ENCODE data around the gene PLCH1. TPM values are rescaled to one million over a fixed set of nuclear protein-coding genes. Genes with fewer than 3 reads are reported as not detected.

Gene PLCH1
- total RNA-seq, 1 donor from 2014 or later = not detected

DNA sequence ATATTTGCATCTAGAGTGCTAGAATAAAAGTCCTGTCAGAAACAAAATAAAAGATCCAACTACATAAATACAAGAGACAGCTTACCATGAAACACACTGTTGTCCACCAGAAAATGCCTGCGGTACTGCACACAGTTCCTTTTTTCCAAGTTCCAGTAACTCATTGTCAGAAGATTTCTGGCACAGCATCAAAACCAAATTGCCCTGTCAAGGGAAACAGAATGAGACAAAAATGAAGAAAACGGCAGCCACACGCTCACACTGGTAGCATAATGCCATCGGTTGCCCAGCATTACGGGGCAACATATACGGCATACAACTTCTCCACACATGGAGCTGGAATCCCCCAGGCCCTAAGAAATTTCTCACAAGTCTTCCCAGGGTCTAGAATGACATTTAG lies 40.8 kb downstream of the PLCH1 start:
- H3K4me3 Mint-ChIP-seq (ENCODE audit: unreplicated experiment) = no peak overlapping the region
- no peaks in the 10 kb centered on the region for H3K4me1 Mint-ChIP-seq (ENCODE audit: unreplicated experiment)
- H3K27me3 Mint-ChIP-seq (ENCODE audit: unreplicated experiment) = peaks cover 32% of the 10 kb centered on the region
- H3K9me3 Mint-ChIP-seq (ENCODE audit: unreplicated experiment) = no peaks in the 10 kb centered on the region
- no peak overlapping the region for H3K27ac Mint-ChIP-seq (ENCODE audit: unreplicated experiment)
- H3K36me3 Mint-ChIP-seq (ENCODE audit: unreplicated experiment) = no peaks in the 10 kb centered on the region
- DNase-seq (ENCODE audit: extremely low spot score, unreplicated experiment) = no peak
- TF ChIP-seq, protein P1, sequence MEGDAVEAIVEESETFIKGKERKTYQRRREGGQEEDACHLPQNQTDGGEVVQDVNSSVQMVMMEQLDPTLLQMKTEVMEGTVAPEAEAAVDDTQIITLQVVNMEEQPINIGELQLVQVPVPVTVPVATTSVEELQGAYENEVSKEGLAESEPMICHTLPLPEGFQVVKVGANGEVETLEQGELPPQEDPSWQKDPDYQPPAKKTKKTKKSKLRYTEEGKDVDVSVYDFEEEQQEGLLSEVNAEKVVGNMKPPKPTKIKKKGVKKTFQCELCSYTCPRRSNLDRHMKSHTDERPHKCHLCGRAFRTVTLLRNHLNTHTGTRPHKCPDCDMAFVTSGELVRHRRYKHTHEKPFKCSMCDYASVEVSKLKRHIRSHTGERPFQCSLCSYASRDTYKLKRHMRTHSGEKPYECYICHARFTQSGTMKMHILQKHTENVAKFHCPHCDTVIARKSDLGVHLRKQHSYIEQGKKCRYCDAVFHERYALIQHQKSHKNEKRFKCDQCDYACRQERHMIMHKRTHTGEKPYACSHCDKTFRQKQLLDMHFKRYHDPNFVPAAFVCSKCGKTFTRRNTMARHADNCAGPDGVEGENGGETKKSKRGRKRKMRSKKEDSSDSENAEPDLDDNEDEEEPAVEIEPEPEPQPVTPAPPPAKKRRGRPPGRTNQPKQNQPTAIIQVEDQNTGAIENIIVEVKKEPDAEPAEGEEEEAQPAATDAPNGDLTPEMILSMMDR (IDR thresholded peaks at IDR 0.05) = no peak

DNA sequence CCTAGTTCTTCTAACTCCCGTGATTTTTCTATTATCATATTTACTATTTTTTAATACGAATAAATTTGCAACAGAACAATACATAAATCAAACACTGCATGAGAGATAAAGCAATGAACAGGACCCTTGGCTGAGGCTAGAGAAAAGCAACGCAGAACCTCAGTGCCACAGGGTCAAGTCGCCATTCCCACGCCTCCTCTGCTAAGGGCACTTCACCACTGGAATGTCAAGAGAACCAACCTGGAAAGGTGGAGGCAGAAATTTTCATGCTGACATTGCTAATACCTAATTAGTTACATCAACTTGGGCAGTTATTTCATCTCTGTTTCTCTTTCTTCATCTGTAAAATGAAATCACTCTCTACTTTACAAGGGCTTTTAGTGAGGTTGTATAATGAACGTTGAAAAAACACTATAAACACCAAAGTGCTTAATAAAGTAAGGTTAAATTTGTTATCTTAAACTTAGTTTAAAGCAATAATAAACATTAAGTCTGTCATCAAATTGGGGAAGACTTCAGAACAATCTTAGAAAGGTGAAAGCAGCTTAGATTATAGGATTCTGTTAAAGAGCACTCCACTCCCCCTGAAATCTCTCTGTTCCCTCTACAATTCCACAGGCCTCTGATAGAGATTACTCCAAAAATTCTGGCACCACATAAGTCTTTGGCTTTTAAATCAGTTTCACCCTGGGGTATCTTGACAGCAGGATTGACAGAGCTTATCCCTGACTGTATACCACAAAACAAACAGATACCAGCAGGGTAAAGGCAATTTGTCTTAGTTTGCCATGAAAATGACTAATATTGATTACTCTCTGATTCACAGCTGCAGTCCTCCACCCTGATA lies 41.9 kb downstream of the PLCH1 start:
- no peaks in the 10 kb centered on the region for H3K36me3 Mint-ChIP-seq (ENCODE audit: unreplicated experiment)

DNA sequence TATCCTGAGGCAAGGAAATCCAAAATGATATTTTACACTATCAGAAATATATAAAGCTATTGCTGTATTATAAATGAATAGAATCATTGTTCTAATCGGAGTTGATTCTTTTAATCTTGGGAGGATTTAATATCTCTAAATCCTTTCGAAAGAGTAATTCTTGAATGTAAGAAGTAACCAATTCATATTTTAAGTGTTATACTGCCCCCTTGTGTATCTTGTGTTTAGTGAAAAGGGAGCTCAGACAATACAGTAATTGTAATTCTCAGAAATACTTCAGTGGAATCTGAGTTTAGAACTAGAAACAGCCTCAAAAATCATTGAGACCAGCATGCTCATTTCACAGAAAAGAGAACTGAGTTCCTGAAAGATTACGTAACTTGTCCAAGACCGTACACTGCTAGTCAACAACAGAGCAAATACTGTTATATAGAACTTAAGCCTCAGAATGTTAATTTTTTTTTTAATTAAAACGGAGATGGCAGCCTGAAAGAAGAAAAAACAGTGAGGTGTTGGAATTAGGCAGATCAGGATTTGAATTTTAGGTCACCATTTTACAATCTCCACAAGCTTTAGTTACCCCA lies 42.9 kb downstream of the PLCH1 start:
- no peak overlapping the region for H3K4me3 Mint-ChIP-seq (ENCODE audit: unreplicated experiment)
- no peaks in the 10 kb centered on the region for H3K36me3 Mint-ChIP-seq (ENCODE audit: unreplicated experiment)
- TF ChIP-seq, protein P1 (IDR thresholded peaks at IDR 0.05) = peak; percentile 71
- DNase-seq (ENCODE audit: extremely low spot score, unreplicated experiment) = no peak
- no peak overlapping the region for H3K27ac Mint-ChIP-seq (ENCODE audit: unreplicated experiment)
- no peaks in the 10 kb centered on the region for H3K9me3 Mint-ChIP-seq (ENCODE audit: unreplicated experiment)
- peaks cover 38% of the 10 kb centered on the region for H3K27me3 Mint-ChIP-seq (ENCODE audit: unreplicated experiment)
- H3K4me1 Mint-ChIP-seq (ENCODE audit: unreplicated experiment) = no peaks in the 10 kb centered on the region

More for the DNA sequence above, 41.9 kb downstream of the PLCH1 start:
- DNase-seq (ENCODE audit: extremely low spot score, unreplicated experiment) = no peak
- H3K27ac Mint-ChIP-seq (ENCODE audit: unreplicated experiment) = no peak overlapping the region
- no peak overlapping the region for H3K4me3 Mint-ChIP-seq (ENCODE audit: unreplicated experiment)
- H3K9me3 Mint-ChIP-seq (ENCODE audit: unreplicated experiment) = no peaks in the 10 kb centered on the region
- peaks cover 32% of the 10 kb centered on the region for H3K27me3 Mint-ChIP-seq (ENCODE audit: unreplicated experiment)
- TF ChIP-seq, protein P1 (IDR thresholded peaks at IDR 0.05) = no peak
- H3K4me1 Mint-ChIP-seq (ENCODE audit: unreplicated experiment) = no peaks in the 10 kb centered on the region

DNA sequence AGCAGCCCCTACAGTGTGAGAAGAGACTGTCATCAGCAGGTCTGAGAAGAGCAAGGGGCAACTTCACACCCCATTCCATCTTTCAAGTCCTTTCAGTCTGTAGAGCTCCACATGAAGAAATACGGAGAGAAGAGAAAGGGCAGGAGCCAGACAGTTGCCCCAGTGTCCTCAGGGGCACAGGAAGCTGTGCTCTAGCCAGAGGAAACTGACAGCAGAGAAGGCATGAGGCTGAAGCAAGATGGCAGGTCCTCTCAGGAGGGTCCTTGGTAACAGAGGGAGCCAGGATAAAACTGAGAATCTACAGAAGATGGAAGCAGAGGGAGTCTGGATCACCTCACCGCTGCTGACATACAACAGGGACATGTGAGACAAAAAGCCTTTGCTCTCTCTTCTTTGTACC lies 47.3 kb downstream of the PLCH1 start:
- Mint-ChIP-seq H3K27ac (ENCODE audit: unreplicated experiment) (no peak overlapping the region), H3K36me3 (ENCODE audit: unreplicated experiment) (no peaks in the 10 kb centered on the region), H3K4me3 (ENCODE audit: unreplicated experiment) (no peak overlapping the region), H3K9me3 (ENCODE audit: unreplicated experiment) (no peaks in the 10 kb centered on the region), H3K27me3 (ENCODE audit: unreplicated experiment) (peaks cover 42% of the 10 kb centered on the region), H3K4me1 (ENCODE audit: unreplicated experiment) (no peaks in the 10 kb centered on the region)
- no peak for DNase-seq (ENCODE audit: extremely low spot score, unreplicated experiment)
- TF ChIP-seq, protein P1 (IDR thresholded peaks at IDR 0.05) = no peak

DNA sequence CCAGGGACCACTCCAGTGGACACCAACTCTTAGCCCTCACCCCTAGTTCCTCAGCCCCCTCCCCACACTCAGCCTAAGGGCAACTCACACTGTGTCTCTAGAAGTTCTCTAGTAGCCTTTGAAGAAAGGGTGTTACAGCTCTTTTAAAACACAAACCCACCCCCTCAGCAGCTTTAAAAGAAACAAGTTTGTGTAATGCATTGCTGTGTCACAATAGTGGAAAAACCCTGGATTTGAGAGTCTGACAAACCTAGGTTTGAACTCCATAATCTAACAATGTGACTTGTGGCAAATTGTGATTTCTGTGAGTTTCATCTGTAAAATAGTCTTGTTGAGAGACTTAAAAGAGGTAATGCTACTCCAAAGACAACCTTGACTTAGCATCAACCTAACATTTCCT lies 54.0 kb downstream of the PLCH1 start:
- Mint-ChIP-seq H3K27me3 (ENCODE audit: unreplicated experiment) (peaks cover 18% of the 10 kb centered on the region), H3K27ac (ENCODE audit: unreplicated experiment) (no peak overlapping the region), H3K36me3 (ENCODE audit: unreplicated experiment) (no peaks in the 10 kb centered on the region), H3K4me3 (ENCODE audit: unreplicated experiment) (no peak overlapping the region), H3K4me1 (ENCODE audit: unreplicated experiment) (no peaks in the 10 kb centered on the region), H3K9me3 (ENCODE audit: unreplicated experiment) (no peaks in the 10 kb centered on the region)
- TF ChIP-seq, protein P1 (IDR thresholded peaks at IDR 0.05) = no peak
- DNase-seq (ENCODE audit: extremely low spot score, unreplicated experiment) = no peak

Measured in osteocyte (in vitro differentiated cells).